Mesendoderm (in vitro differentiated cells): ENCODE data around the gene DENND1A.
"Not testable (repeated sequence)": the region's sequence is repeated elsewhere in the genome, so short reads cannot be mapped to it uniquely, and the experiment has no call there.

Experiments
- DNase-seq: peaks from one replicate; pipeline ENCODE4 v3.0.0; 2013
- H2AK5ac ChIP-seq: 2 replicates; pipeline ENCODE4 v1.6.1; 2013; ENCODE audit warnings: low read length, inconsistent platforms
- H2BK120ac ChIP-seq: 2 replicates; pipeline ENCODE4 v1.6.1; 2013; ENCODE audit warnings: low read depth, mild to moderate bottlenecking, low read length, moderate library complexity, mixed read lengths
- H2BK15ac ChIP-seq: replicated peaks from 2 replicates; pipeline ENCODE4 v1.6.1; 2013; ENCODE audit warnings: low read depth, mild to moderate bottlenecking, moderate library complexity
- H2BK5ac ChIP-seq: 2 replicates; pipeline ENCODE4 v1.6.1; 2013; ENCODE audit warnings: low read length, inconsistent platforms
- H3K18ac ChIP-seq: 2 replicates; pipeline ENCODE4 v1.6.1; 2013; ENCODE audit warnings: mild to moderate bottlenecking, low read length, mixed read lengths
- H3K23ac ChIP-seq: one replicate; pipeline ENCODE4 v1.6.1; 2013; ENCODE audit warnings: low read length
- H3K27ac ChIP-seq: 2 replicates; pipeline ENCODE4 v1.5.1; 2013; ENCODE audit warnings: low read depth, mild to moderate bottlenecking, inconsistent platforms, low read length, moderate library complexity
- H3K27me3 ChIP-seq: 2 replicates; pipeline ENCODE4 v1.6.1; 2013; ENCODE audit warnings: low read length, control low read depth, mild to moderate bottlenecking, inconsistent platforms; ENCODE audit not compliant: insufficient read depth, poor library complexity
- H3K36me3 ChIP-seq: 2 replicates; pipeline ENCODE4 v1.6.1; 2013; ENCODE audit warnings: low read length, inconsistent platforms; ENCODE audit not compliant: control insufficient read depth, insufficient read depth
- H3K4ac ChIP-seq: one replicate; pipeline ENCODE4 v1.6.1; 2013; ENCODE audit warnings: low read depth, mild to moderate bottlenecking, low read length, moderate library complexity
- H3K4me1 ChIP-seq: 2 replicates; pipeline ENCODE4 v1.6.1; 2013; ENCODE audit warnings: low read depth, low read length, inconsistent platforms; ENCODE audit not compliant: control insufficient read depth
- H3K4me2 ChIP-seq: 2 replicates; pipeline ENCODE4 v1.6.1; 2013; ENCODE audit warnings: low read length
- H3K4me3 ChIP-seq: 2 replicates; pipeline ENCODE4 v1.5.1; 2013; ENCODE audit warnings: mild to moderate bottlenecking, low read length
- H3K56ac ChIP-seq: one replicate; pipeline ENCODE4 v1.6.1; 2013; ENCODE audit warnings: low read length
- H3K79me1 ChIP-seq: 2 replicates; pipeline ENCODE4 v1.6.1; 2013; ENCODE audit warnings: low read length, inconsistent platforms
- H3K79me2 ChIP-seq: 2 replicates; pipeline ENCODE4 v1.6.1; 2013; ENCODE audit warnings: mild to moderate bottlenecking, low read length; ENCODE audit not compliant: control insufficient read depth, insufficient read depth
- H3K9ac ChIP-seq: 2 replicates; pipeline ENCODE4 v1.6.1; 2013; ENCODE audit warnings: low read length, inconsistent platforms
- H4K5ac ChIP-seq: one replicate; pipeline ENCODE4 v1.6.1; 2013; ENCODE audit warnings: low read length
- H4K8ac ChIP-seq: one replicate; pipeline ENCODE4 v1.6.1; 2013; ENCODE audit warnings: low read depth, mild to moderate bottlenecking, control low read depth, low read length, moderate library complexity
- WGBS: extraction: QIAGEN DNeasy Blood & Tissue Kit; methylation state at CpG from one replicate; pipeline ENCODE4 v1.1.7; 2013; ENCODE audit warnings: low lambda C conversion rate, missing lambda C conversion rate; ENCODE audit not compliant: insufficient coverage; ENCODE audit errors: extremely low coverage; 5-methylcytosine and 5-hydroxymethylcytosine counted together

The DENND1A gene

DNA sequence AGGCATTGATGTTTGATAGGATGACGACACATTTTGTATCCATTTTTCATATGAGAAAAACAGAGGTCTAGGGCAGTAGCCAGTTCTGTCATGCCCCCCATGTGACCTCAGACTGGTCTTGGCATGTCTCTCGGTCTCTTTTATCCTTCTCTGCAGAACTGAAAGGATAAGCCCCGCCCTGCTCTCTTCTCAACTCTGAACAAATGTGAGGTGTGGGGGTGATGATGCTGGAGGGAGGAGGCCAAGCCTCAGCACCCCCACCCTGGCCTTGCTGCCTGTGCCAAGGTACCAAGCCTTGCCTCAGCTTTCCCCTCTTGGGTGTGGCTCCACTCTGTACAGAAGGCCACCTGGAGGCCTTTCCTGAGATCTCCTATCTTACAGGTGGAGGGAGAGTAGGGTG is 593.5 kb downstream of the DENND1A start:
- Histone ChIP-seq H3K9ac (no peak overlapping the region), H3K27me3 (no peaks in the 10 kb centered on the region), H2BK120ac (no peak overlapping the region), H3K4me1 (peaks cover 2% of the 10 kb centered on the region), H2BK5ac (no peak overlapping the region), H4K5ac (no peak overlapping the region), H4K8ac (no peak overlapping the region), H3K56ac (no peak overlapping the region), H2BK15ac (no peak overlapping the region), H3K23ac (no peak overlapping the region), H3K36me3 (no peaks in the 10 kb centered on the region), H3K79me1 (no peaks in the 10 kb centered on the region), H3K27ac (no peak overlapping the region), H3K18ac (no peak overlapping the region), H3K4me2 (no peak overlapping the region), H3K79me2 (no peaks in the 10 kb centered on the region), H3K4me3 (no peak overlapping the region), H2AK5ac (no peak overlapping the region), H3K4ac (no peak overlapping the region)
- no peak for DNase-seq
- WGBS: no CpG with 5 or more reads among the region's 3 CpGs

- H3K4me1 ChIP-seq: peaks cover 2% of the 10 kb centered on the region
- H3K27me3 ChIP-seq: no peaks in the 10 kb centered on the region
- no peak overlapping the region for H4K5ac ChIP-seq
- no peak overlapping the region for H2BK5ac ChIP-seq
- no peak overlapping the region for H3K4me2 ChIP-seq
- H3K9ac ChIP-seq: no peak overlapping the region
- H3K23ac ChIP-seq: no peak overlapping the region
- peak overlapping the region; percentile 18 for H3K56ac ChIP-seq
- no peak overlapping the region for H2BK15ac ChIP-seq
- H3K79me1 ChIP-seq: no peaks in the 10 kb centered on the region
- H3K27ac ChIP-seq: no peak overlapping the region
- H2AK5ac ChIP-seq: no peak overlapping the region
- no peaks in the 10 kb centered on the region for H3K79me2 ChIP-seq
- H2BK120ac ChIP-seq: no peak overlapping the region
- no peak overlapping the region for H3K4me3 ChIP-seq
- no CpG with 5 or more reads among the region's 6 CpGs for WGBS
- no peak overlapping the region for H3K4ac ChIP-seq
- H3K36me3 ChIP-seq: no peaks in the 10 kb centered on the region
- DNase-seq: no peak
- H3K18ac ChIP-seq: no peak overlapping the region
- H4K8ac ChIP-seq: no peak overlapping the region
Observed at GRCh38 chr9:123335986-123336329, 594.0 kb downstream of the DENND1A start.

DNA sequence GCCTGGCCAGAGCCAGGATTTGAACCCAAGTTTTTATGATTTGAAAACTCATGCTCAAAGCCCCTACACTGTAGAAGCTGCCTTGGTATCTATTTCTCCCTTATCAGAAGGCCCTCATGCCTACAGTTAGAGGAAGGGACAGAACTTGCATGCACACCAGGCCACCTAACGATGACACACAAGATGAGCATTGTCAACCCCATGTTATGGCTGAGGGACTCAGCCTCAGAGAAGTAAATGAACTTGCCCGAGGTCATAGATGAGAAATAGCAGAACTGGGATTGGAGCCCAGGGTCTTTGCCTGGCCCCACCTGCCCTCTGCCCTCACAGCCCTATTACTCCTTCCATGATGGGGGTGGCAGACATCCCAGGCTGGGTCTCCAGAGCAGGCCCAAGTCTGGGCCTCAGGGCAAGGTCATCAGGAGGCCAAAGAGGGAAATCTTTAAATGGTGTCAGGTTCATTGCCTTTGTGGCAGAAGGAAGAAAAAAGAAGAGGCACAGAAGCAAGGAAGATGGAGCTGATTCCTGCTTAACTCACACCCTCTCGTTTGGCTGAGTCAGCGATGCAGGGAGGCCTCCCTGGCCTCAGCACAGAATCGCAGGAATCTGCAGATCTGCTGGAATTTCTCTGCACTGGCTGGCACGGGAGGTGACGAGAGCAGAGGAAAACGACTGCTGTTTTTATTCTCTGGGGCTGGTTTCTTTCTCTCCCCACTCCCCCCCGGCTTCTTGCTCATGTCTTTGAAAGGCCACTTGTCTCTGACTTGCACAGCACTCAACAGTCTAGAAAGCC is 594.5 kb downstream of the DENND1A start:
- H3K36me3 ChIP-seq: no peaks in the 10 kb centered on the region
- peak; percentile 86 for DNase-seq
- no peak overlapping the region for H2BK15ac ChIP-seq

DNA sequence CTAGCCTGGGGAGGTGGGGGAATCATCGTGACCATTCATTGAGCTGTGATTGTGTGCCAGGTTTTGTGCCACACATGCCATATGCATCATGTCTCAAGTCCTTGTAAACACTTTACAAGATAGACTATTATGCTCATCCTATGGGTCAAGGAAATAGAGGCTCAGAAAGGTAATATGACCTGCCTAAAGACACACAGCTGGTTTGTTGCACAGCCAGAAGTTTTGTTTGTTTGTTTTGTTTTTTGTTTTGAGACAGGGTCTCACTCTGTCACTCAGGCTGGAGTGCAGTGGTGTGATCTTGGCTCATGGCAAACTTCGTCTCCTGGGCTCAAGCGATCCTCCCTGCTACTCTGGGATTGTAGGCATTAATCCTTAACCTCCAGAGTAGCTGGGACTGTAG is 595.3 kb downstream of the DENND1A start:
- no peak overlapping the region for H3K23ac ChIP-seq
- H2BK120ac ChIP-seq: no peak overlapping the region
- no peak overlapping the region for H4K8ac ChIP-seq
- H3K4me2 ChIP-seq: no peak overlapping the region
- no peaks in the 10 kb centered on the region for H3K27me3 ChIP-seq
- no peaks in the 10 kb centered on the region for H3K79me2 ChIP-seq
- H2BK5ac ChIP-seq: no peak overlapping the region
- no peak overlapping the region for H3K27ac ChIP-seq
- H3K18ac ChIP-seq: no peak overlapping the region
- H3K4me1 ChIP-seq: peaks cover 2% of the 10 kb centered on the region
- no peak overlapping the region for H3K4ac ChIP-seq
- H3K4me3 ChIP-seq: no peak overlapping the region
- H2BK15ac ChIP-seq: no peak overlapping the region
- H2AK5ac ChIP-seq: no peak overlapping the region
- DNase-seq: no peak
- H3K36me3 ChIP-seq: no peaks in the 10 kb centered on the region
- H3K9ac ChIP-seq: no peak overlapping the region
- no peaks in the 10 kb centered on the region for H3K79me1 ChIP-seq
- no peak overlapping the region for H4K5ac ChIP-seq
- no peak overlapping the region for H3K56ac ChIP-seq
- WGBS: no CpG with 5 or more reads among the region's 3 CpGs

More for the DNA sequence above, 594.5 kb downstream of the DENND1A start:
- H3K27ac ChIP-seq: no peak overlapping the region
- H2BK120ac ChIP-seq: no peak overlapping the region
- H3K4ac ChIP-seq: no peak overlapping the region
- no peak overlapping the region for H2BK5ac ChIP-seq
- H3K4me1 ChIP-seq: peaks cover 2% of the 10 kb centered on the region
- H3K4me2 ChIP-seq: no peak overlapping the region
- H3K79me2 ChIP-seq: no peaks in the 10 kb centered on the region
- no peaks in the 10 kb centered on the region for H3K27me3 ChIP-seq
- H3K56ac ChIP-seq: peak overlapping the region; percentile 18
- no peak overlapping the region for H4K5ac ChIP-seq
- H3K9ac ChIP-seq: no peak overlapping the region
- H3K79me1 ChIP-seq: no peaks in the 10 kb centered on the region
- no peak overlapping the region for H3K23ac ChIP-seq
- H2AK5ac ChIP-seq: no peak overlapping the region
- no peak overlapping the region for H3K4me3 ChIP-seq
- H4K8ac ChIP-seq: no peak overlapping the region
- no CpG with 5 or more reads among the region's 9 CpGs for WGBS
- H3K18ac ChIP-seq: no peak overlapping the region

DNA sequence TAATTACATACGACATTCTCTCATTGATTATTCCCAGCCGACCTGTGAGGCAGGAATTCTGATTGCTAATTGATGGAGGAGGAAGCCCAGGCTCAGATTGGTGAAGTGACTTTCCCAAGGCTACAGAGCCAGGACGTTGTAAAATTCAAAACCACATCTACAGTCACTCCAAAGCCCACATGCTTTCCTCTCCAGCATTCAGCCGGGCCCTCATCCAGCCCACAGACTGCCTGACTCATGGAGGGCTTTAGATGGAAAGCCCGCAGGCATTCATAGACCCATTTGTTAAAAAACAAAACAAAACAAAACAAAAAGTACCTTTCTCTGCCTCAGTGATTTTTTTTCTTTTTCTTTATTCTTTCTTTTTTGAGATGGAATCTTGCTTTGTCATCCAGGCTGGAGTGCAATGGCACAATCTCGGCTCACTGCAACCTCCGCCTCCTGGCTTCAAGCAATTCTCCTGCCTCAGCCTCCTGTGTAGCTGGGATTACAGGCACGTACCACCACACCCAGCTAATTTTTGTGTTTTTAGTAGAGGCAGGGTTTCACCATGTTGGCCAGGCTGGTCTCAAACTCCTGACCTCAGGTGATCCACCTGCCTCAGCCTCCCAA is 596.8 kb downstream of the DENND1A start:
- H3K23ac ChIP-seq, H2AK5ac ChIP-seq, H3K4me3 ChIP-seq, H3K79me2 ChIP-seq, H3K56ac ChIP-seq, H2BK5ac ChIP-seq, H3K9ac ChIP-seq, H4K8ac ChIP-seq, H2BK120ac ChIP-seq, DNase-seq, H2BK15ac ChIP-seq, H4K5ac ChIP-seq, H3K4me2 ChIP-seq, H3K27ac ChIP-seq, H3K18ac ChIP-seq, H3K4me1 ChIP-seq, H3K4ac ChIP-seq, H3K27me3 ChIP-seq, H3K79me1 ChIP-seq, H3K36me3 ChIP-seq: not testable (repeated sequence)
- no CpG with 5 or more reads among the region's 8 CpGs for WGBS
